ENCODE measurements around the gene BIRC6.

BIRC6 gene

DNA sequence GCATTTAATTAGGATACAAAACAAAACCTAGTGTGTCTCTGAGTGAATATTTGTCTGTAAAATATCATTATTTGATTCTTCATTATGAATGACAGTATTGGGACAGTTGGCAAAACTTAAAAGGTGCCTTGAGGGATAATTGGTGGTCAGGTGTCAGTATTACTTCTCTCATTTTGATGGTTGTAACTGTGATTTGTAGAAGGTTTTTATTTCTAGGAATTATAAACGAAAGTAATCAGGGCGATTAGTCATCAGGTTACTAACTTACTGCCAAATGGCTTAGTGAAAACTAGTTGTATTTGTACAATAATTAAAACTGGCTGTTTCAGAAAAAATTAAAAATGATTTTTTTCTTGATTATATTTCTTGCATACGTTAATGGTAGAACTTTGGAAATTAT, 117.6 kb downstream of the BIRC6 start:
- no peak for DNase-seq (ENCODE audit: extremely low spot score)
- POLR2A ChIA-PET = interaction anchor here (0.6 kb wide), 1 partner anchor 200 kb away, joined by 3 read pairs; no protein-coding TSS in a partner anchor
- CTCF ChIA-PET = interaction anchor here (1.3 kb wide), 1 partner anchor 16 kb away, joined by 4 read pairs; no protein-coding TSS in a partner anchor
- TF ChIP-seq, protein P1, sequence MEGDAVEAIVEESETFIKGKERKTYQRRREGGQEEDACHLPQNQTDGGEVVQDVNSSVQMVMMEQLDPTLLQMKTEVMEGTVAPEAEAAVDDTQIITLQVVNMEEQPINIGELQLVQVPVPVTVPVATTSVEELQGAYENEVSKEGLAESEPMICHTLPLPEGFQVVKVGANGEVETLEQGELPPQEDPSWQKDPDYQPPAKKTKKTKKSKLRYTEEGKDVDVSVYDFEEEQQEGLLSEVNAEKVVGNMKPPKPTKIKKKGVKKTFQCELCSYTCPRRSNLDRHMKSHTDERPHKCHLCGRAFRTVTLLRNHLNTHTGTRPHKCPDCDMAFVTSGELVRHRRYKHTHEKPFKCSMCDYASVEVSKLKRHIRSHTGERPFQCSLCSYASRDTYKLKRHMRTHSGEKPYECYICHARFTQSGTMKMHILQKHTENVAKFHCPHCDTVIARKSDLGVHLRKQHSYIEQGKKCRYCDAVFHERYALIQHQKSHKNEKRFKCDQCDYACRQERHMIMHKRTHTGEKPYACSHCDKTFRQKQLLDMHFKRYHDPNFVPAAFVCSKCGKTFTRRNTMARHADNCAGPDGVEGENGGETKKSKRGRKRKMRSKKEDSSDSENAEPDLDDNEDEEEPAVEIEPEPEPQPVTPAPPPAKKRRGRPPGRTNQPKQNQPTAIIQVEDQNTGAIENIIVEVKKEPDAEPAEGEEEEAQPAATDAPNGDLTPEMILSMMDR (IDR thresholded peaks at IDR 0.05; ENCODE audit: control extremely low read depth, extremely low read depth, low read depth, missing control alignments) = no peak

DNA sequence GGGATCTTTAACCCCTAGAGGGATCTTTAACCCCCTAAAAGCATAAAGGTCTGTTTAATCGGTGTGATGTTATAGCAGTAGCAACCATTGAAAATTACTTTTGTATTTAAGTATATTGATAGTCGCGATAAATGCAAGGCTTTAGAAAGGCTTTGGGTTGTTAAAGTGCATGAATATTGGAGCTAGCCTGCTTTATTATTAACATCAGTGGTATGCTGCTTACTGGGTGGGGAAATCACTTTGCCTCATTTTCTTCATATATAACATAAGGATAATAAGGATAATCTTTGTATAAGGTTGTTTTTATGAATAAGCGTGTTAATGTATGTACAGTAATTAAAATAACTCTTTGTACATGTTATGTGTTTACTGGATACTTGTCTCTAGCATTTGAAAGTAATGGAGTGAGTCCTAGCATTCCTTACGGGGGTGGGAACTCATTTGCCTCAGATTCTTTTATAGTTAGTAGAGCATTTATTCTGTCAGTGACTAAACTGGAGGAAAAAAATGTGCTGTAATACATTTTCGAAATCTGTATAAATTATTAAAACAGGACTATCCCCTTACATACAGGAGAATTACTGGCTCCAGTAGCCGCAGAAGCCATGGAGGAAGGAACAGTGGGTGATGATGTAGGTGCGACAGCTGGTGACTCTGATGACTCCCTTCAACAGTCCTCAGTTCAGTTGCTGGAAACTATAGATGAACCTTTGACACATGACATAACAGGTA, 122.2 kb downstream of the BIRC6 start:
- TF ChIP-seq, protein P1 (IDR thresholded peaks at IDR 0.05; ENCODE audit: control extremely low read depth, extremely low read depth, low read depth, missing control alignments) = no peak
- ChIA-PET POLR2A (no interaction called here), CTCF (interaction anchor here (0.9 kb wide), 1 partner anchor 79 kb away, joined by 3 read pairs; no protein-coding TSS in a partner anchor)
- DNase-seq (ENCODE audit: extremely low spot score) = no peak

DNA sequence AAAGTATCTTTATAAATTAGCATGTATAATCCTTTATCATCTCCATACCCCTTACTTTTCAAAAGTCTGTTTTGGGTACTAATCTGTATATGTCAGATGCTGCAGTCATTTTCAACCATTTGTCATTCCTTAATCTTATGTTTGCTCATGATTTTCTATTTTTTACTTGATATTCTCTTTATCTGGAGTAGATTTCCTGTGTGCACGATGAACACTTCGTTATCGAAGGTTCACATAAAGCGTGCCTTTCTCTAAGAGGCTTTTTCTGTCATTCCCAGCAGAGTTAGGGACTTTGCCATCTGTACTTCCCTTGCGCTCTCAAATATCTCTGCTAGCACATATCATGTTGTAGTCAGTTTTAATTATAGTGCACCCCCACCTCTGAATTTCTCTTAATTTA, 123.2 kb downstream of the BIRC6 start:
- DNase-seq (ENCODE audit: extremely low spot score) = no peak
- CTCF ChIA-PET = no interaction called here
- TF ChIP-seq, protein P1 (IDR thresholded peaks at IDR 0.05; ENCODE audit: control extremely low read depth, extremely low read depth, low read depth, missing control alignments) = no peak
- POLR2A ChIA-PET = no interaction called here

DNA sequence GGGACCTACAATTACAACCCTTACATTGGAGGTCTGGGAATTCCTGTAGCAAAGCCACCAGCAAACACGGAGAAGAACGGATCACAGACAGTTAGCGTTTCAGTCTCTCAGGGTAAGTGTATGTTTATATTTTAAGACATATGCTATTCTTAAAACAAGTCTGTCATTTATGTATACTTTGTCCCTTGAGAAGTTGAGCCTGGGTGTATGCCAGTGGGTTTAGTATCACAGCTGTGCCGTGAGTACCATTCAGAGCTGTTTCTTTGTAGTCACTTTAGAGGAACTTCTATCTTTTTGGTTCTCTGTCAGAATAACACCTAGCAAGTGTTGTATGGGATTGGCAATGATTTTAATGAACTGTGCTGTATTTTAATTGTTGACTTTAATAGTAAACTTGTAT, 125.6 kb downstream of the BIRC6 start:
- DNase-seq (ENCODE audit: extremely low spot score) = no peak
- TF ChIP-seq, protein P1 (IDR thresholded peaks at IDR 0.05; ENCODE audit: control extremely low read depth, extremely low read depth, low read depth, missing control alignments) = no peak
- CTCF ChIA-PET = interaction anchor here (1.5 to 1.9 kb wide), 2 partner anchors 8 to 17 kb away, joined by 3 to 7 read pairs; no protein-coding TSS in a partner anchor
- POLR2A ChIA-PET = no interaction called here

DNA sequence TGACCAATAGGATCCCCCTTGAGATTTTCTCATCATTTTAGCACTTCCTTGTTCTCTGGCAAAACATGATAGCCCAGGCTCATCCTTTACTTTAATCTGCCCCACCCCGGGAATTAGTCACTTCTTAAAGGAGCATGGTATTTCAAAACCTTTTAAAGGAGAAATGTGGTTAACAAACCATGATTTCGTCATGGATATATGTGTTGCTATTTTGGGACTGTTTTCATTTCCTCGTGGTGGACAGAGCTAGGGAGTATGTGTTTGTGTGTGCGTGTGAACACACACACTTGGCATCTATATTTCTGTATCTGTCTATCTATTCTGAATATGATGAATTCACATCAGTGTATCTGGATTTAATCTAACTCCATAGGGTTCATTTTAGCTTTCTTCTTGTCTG, 128.1 kb downstream of the BIRC6 start:
- DNase-seq (ENCODE audit: extremely low spot score) = no peak
- ChIA-PET POLR2A (no interaction called here), CTCF (no interaction called here)
- TF ChIP-seq, protein P1 (IDR thresholded peaks at IDR 0.05; ENCODE audit: control extremely low read depth, extremely low read depth, low read depth, missing control alignments) = no peak

DNA sequence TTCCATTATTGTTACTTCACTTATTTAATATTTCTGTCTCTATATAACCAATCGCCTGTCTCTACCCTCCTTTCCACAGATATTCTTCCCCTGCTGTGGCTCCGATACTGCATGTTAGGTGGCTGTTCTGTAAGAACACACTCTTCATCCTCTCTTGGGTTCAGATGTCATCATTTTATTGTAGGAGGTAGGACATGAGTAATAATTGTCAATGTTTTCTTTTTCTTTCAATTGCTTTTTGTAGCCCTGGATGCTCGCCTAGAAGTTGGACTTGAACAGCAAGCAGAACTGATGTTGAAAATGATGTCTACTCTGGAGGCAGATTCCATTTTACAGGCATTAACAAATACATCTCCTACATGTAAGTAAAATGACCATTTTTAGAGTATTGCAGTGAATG, 128.6 kb downstream of the BIRC6 start:
- ChIA-PET CTCF (no interaction called here), POLR2A (no interaction called here)
- DNase-seq (ENCODE audit: extremely low spot score) = no peak
- TF ChIP-seq, protein P1 (IDR thresholded peaks at IDR 0.05; ENCODE audit: control extremely low read depth, extremely low read depth, low read depth, missing control alignments) = no peak
